GM12865 (cell line): Measurements from ENCODE around the gene ZNF75A.

Source experiments
- DNase-seq: peaks from one replicate; pipeline ENCODE4 v3.0.0; 2010; ENCODE audit warnings: low read depth
- H3K4me3 ChIP-seq: 2 replicates; pipeline ENCODE4 v1.5.1; 2011; ENCODE audit warnings: mild to moderate bottlenecking, low read depth, low read length, control low read depth
- TF ChIP-seq, protein P1 (sequence below): IDR thresholded peaks from 2 replicates; pipeline ENCODE4 v1.5.1; 2011; ENCODE audit warnings: low read length, control low read depth, low read depth, inconsistent platforms; ENCODE audit not compliant: insufficient read depth; ENCODE audit errors: missing control alignments

ZNF75A gene

GRCh38 chr16:3348547-3349167, 43.4 kb downstream of the ZNF75A start:
- DNase-seq, result peak; percentile 7
- TF ChIP-seq, protein P1, sequence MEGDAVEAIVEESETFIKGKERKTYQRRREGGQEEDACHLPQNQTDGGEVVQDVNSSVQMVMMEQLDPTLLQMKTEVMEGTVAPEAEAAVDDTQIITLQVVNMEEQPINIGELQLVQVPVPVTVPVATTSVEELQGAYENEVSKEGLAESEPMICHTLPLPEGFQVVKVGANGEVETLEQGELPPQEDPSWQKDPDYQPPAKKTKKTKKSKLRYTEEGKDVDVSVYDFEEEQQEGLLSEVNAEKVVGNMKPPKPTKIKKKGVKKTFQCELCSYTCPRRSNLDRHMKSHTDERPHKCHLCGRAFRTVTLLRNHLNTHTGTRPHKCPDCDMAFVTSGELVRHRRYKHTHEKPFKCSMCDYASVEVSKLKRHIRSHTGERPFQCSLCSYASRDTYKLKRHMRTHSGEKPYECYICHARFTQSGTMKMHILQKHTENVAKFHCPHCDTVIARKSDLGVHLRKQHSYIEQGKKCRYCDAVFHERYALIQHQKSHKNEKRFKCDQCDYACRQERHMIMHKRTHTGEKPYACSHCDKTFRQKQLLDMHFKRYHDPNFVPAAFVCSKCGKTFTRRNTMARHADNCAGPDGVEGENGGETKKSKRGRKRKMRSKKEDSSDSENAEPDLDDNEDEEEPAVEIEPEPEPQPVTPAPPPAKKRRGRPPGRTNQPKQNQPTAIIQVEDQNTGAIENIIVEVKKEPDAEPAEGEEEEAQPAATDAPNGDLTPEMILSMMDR, result no peak
- no peak overlapping the region for H3K4me3 ChIP-seq

DNA sequence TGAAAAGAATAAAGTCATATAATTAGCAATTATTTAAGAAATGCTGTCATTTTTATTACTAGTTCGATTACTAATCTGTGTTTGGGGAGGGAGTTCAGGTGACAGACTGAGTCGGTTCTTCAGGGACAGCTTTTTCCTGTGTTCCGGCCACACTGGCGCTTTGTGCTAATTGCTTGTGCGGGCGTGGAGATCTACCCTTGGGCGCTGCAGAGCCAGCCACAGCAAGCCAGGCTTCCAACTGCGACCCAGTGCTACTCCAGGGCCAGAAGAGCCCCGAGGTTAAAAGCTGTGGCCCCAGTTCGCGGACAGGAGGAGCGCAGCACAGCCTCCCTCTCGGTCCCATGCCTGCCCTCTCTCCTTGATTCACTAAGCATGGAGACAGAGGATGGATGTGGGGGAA, 43.9 kb downstream of the ZNF75A start:
- TF ChIP-seq, protein P1, result no peak
- no peak overlapping the region for H3K4me3 ChIP-seq
- DNase-seq, result no peak

GRCh38 chr16:3355589-3355988, 50.3 kb downstream of the ZNF75A start, which contains the start of gene OR2C1:
TSS of gene OR2C1 (plus strand) at chr16:3355889. CDS start at chr16:3355941, 52 bp downstream.
- H3K4me3 ChIP-seq, result no peak within 1 kb of the TSS
- no peak for DNase-seq
- TF ChIP-seq, protein P1, result no peak

DNA sequence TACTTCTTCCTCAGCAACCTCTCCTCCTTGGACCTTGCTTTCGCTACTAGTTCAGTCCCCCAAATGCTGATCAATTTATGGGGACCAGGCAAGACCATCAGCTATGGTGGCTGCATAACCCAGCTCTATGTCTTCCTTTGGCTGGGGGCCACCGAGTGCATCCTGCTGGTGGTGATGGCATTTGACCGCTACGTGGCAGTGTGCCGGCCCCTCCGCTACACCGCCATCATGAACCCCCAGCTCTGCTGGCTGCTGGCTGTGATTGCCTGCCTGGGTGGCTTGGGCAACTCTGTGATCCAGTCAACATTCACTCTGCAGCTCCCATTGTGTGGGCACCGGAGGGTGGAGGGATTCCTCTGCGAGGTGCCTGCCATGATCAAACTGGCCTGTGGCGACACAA, 50.8 kb downstream of the ZNF75A start:
- TF ChIP-seq, protein P1, result no peak
- H3K4me3 ChIP-seq, result no peak overlapping the region
- no peak for DNase-seq

GRCh38 chr16:3358871-3359270, 53.6 kb downstream of the ZNF75A start:
- no peak overlapping the region for H3K4me3 ChIP-seq
- TF ChIP-seq, protein P1, result no peak
- no peak for DNase-seq

DNA sequence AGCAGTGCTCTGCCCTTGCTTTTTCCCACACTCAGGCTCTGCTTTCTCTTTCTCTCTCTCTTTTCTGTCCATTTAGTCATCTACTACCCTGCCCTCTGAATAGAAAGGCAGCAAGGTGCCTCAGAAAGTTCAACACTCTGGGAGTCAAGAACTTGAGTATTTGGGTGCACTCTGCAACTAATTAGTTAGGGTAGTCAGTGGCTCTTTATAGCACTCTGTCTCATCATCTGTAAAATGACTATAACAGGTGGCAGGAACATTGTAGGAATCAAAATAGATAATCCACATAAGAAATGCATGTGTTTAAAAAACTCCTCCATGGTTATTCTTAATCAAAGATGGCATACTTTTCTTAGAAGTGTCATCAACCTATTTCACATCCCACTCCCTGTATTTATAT, 57.6 kb downstream of the ZNF75A start:
- TF ChIP-seq, protein P1, result no peak
- DNase-seq, result no peak
- H3K4me3 ChIP-seq, result no peak overlapping the region

- DNase-seq, result no peak
- TF ChIP-seq, protein P1, result no peak
Measured at GRCh38 chr16:3363793-3364192, 58.5 kb downstream of the ZNF75A start.

More at GRCh38 chr16:3363793-3364192, 58.5 kb downstream of the ZNF75A start:
- no peak overlapping the region for H3K4me3 ChIP-seq
